AG09319 (cell line): ENCODE measurements around the gene TSGA10IP.

Source experiments
- DNase-seq: peaks from one replicate; pipeline ENCODE4 v3.0.0-alpha.2; 2010; ENCODE audit warnings: low read depth; ENCODE audit errors: extremely low read depth
- CTCF ChIP-seq: IDR thresholded peaks from 2 replicates; pipeline ENCODE4 v1.5.1; 2011; ENCODE audit warnings: low read depth, mild to moderate bottlenecking, inconsistent platforms, low read length, moderate library complexity

TSGA10IP gene

DNA sequence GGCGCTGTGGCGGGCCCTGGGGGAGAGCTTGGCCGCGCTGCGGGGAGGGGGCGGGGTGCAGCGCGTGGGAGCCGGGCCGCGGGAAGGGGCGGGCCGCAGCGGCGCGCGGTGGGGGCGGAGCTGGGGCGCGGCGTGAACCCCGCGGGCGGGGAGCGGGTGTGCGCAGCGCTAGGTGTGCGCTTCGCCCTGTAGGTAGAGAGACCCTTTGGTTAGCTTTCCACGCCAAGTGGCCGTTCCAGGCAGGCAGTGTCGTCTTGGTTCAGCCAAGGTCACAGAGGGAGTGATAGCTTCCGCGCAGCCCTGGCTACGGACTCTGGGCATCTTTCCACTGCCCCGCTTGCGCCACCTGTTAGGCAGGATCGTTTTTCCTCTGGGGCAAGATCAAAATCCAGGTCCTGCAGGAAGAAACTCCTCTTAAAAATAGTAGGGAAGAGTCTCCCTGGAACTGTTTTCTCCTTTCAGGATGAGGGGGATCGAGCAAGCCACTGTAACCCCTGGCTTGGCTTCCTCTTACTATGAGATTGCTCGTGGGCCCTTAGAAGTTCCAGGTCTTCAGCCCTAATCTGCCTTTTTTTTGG, 57.5 kb downstream of the TSGA10IP start:
- peak; percentile 27 for TF ChIP-seq CTCF
- DNase-seq: no peak

DNA sequence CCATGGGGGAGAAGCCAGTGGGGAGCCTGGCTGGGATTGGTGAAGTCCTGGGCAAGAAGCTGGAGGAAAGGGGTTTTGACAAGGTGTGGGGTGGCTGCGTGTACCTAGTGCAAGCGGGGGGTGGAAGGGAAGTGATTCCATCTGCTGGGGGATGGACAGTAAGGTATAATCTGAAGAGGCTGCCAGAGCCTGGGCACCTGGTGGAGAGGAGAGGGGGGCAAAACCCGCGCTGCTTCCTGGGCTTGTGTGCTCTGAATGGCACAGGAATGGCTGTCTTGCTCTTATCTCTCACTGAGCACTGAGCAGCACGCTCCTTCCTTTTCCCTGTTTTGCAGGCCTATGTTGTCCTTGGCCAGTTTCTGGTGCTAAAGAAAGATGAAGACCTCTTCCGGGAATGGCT, 58.0 kb downstream of the TSGA10IP start:
- no peak for TF ChIP-seq CTCF
- no peak for DNase-seq

DNA sequence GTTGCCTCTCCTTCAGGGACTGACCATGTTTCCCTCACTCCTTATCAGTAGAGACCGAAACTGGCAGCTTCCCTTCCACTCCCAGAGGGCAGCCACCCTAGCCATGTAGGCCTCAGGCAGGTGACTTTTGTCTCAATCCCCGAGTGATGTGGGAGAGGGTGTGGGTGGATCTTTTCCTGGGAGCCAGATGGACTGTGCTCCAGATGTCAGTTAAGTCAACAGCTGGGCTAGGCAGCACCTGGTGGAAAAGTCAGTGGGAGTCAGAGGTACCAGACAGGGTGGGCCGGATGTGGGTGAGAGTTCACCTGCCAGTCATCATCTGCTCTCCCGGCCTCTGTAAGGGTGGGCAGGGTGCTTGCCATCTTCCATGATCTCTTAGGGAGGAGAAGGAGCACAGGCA, 58.9 kb downstream of the TSGA10IP start:
- DNase-seq: no peak
- TF ChIP-seq CTCF: no peak

GRCh38 chr11:66006134-66006890, 61.0 kb downstream of the TSGA10IP start:
- no peak for TF ChIP-seq CTCF
- DNase-seq: no peak

GRCh38 chr11:66006891-66007176, 61.6 kb downstream of the TSGA10IP start:
- no peak for TF ChIP-seq CTCF
- no peak for DNase-seq

DNA sequence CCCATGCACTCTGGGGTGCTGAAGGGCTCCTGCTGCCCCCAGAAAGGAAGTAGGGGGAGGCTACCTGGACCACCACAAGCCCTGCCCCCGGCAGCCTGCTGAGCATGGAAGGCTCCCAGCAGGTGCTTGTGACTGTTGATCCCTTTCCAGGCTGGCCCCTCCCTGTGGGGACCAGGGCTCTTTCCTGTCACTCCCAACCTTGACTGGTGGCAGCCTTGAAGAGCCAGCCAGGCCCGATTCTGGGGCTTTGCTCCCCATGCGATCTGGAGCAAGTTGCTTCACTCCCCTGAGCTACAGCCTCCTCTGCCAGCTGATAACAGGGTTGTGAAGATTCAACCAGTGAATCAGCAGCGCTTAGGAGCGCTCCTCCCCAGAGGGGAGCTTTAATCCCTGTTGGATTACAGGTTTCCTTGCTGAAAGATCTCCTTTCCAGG, 61.9 kb downstream of the TSGA10IP start:
- no peak for TF ChIP-seq CTCF
- no peak for DNase-seq

DNA sequence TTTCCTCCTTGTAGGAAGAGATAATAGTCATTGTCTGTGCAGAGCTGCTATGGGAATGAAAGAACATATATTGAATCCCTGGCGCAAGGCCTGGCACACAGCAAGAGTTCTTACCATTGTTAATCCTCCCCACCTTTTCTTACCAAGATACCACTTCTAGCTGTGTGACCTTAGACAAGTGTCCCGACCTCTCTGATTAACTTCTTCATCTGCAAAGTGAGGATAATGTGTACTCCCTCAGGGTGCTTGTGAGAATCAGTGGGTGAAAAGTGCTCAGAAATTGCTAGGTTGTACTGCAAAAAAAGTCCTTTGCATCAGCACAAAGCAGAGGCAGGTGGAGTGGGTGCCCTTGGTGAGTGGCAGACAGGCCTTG, 62.8 kb downstream of the TSGA10IP start:
- no peak for TF ChIP-seq CTCF
- DNase-seq: no peak
